ENCODE data around the gene ARL8B. TPM values are rescaled to one million over a fixed set of nuclear protein-coding genes. Genes with fewer than 3 reads are reported as not detected.

Gene ARL8B
- total and polyA plus RNA-seq, 2 donors (not counting 1 experiment from before 2014, with no cell fraction given) = 14.5 to 67.3 TPM

DNA sequence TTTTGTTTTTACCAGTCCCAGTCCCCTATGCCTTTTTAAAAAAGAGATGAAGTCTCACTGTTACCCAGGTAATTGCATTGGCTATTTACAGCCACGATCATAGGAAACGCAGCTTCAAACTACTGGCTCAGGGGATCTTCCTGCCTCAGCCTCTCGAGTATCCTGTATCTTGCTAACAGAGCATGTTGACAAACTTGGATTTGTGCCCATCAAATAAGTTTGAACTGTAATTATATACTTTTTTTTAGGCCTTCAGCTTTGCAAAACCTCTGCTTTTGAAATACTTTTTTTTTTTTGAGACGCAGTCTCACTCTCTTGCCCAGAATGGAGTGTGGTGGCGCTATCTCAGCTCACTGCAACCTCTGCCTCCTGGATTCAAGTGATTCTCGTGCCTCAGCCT lies 62.4 kb downstream of the ARL8B start:
- WGBS (ENCODE audit: insufficient coverage) = 47% methylated on average over 5 of the region's 6 CpGs
- no peak overlapping the region for H2AFZ ChIP-seq (ENCODE audit: insufficient read depth, low read depth, low read length, poor library complexity, severe bottlenecking)
- DNase-seq (no peak), ATAC-seq (ENCODE audit: low read depth) (no peak)
- H3K27me3 Mint-ChIP-seq = no peaks in the 10 kb centered on the region
- peaks cover 75% of the 10 kb centered on the region for H3K4me1 Mint-ChIP-seq
- peaks cover 72 to 75% of the 10 kb centered on the region in 2 donors for H3K4me1 ChIP-seq (ENCODE audit: control insufficient read depth in 2 of 2, insufficient read depth in 2 of 2, low read length in 2 of 2)
- H3K27ac Mint-ChIP-seq = peak overlapping the region; percentile 73
- no peak for TF ChIP-seq CTCF (IDR thresholded peaks at IDR 0.05)
- no peak for TF ChIP-seq EZH2 (IDR thresholded peaks at IDR 0.05; ENCODE audit: borderline replicate concordance, insufficient read depth, low read depth, low read length, poor library complexity, severe bottlenecking)
- H3K27ac ChIP-seq (ENCODE audit: low read length in 2 of 2) = peak overlapping the region; percentile 32 to 80
- peak overlapping the region; percentile 7 for H3K4me2 ChIP-seq (replicated peaks; ENCODE audit: low read depth, low read length, poor library complexity, severe bottlenecking)
- no peaks in the 10 kb centered on the region for H3K9me3 Mint-ChIP-seq (ENCODE audit: insufficient read depth)
- peaks cover 4% of the 10 kb centered on the region for H4K20me1 ChIP-seq (ENCODE audit: control insufficient read depth, insufficient read depth, low read length, poor library complexity, severe bottlenecking)
- H3K4me3 ChIP-seq (ENCODE audit: control extremely low read depth in 1 of 5, extremely low read depth in 1 of 5, insufficient read depth in 1 of 5, low read depth in 2 of 5, low read length in 4 of 5) = no peak overlapping the region
- ChIA-PET CTCF (interaction anchor here (0.7 to 1.3 kb wide), 2 partner anchors 12 to 60 kb away, joined by 3 to 4 read pairs; no protein-coding TSS in a partner anchor), POLR2A (interaction anchor here (0.7 to 1.8 kb wide), 3 partner anchors 10 to 49 kb away, joined by 3 to 6 read pairs (median 3); no protein-coding TSS in a partner anchor)
- H3K9ac ChIP-seq (ENCODE audit: low read length) = no peak overlapping the region
- H3K36me3 ChIP-seq (replicated peaks in 1 of 2; ENCODE audit: control extremely low read depth in 1 of 2, control insufficient read depth in 1 of 2, extremely low read depth in 1 of 2, insufficient read depth in 2 of 2, low read length in 1 of 2) = no peaks in the 10 kb centered on the region
- H3K27me3 ChIP-seq (replicated peaks in 1 of 4; ENCODE audit: control extremely low read depth in 1 of 4, control insufficient read depth in 3 of 4, insufficient read depth in 4 of 4, low read length in 3 of 4) = no peaks in the 10 kb centered on the region
- peaks cover 49% of the 10 kb centered on the region for H3K79me2 ChIP-seq (ENCODE audit: control insufficient read depth, insufficient read depth, low read length)
- intact Hi-C loops (cut with micrococcal nuclease) = no loop called here
- peaks cover 0 to 4% (median 0%) of the 10 kb centered on the region in 3 donors for H3K9me3 ChIP-seq (ENCODE audit: control extremely low read depth in 1 of 3, control insufficient read depth in 2 of 3, insufficient read depth in 1 of 3, low read length in 2 of 3)
- H3K4me3 Mint-ChIP-seq = no peak overlapping the region

DNA sequence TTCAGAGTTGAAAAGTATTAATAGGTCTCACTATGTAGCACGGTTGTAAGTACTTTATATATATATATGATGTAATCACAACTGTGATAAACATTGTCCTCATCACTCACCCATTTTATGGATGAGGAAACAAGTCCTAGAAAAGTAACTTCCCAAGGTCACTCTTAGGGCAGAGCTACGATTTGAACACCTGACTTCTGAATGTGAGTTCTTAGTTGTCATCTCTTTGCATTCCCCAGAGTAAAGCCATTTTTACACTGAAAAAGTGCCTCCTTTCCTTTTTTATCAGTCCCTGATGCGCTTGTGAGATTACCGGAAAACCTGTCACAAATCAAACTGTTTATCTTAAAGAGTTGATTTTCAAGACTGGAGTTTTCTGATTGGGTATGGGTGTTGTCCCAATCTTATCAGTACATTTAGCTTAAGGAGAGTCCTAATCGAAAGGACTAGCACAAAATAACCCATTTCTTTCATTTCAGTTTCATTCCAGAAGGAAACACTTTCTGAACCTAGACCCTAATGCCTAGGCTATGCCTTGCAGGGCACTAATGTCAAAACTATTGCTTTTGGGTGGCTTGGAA lies 63.1 kb downstream of the ARL8B start:
- peaks cover 71 to 73% of the 10 kb centered on the region in 2 donors for H3K4me1 ChIP-seq (ENCODE audit: control insufficient read depth in 2 of 2, insufficient read depth in 2 of 2, low read length in 2 of 2)
- peak overlapping the region; percentile 51 for H3K27ac Mint-ChIP-seq
- H3K79me2 ChIP-seq (ENCODE audit: control insufficient read depth, insufficient read depth, low read length) = peaks cover 55% of the 10 kb centered on the region
- H4K20me1 ChIP-seq (ENCODE audit: control insufficient read depth, insufficient read depth, low read length, poor library complexity, severe bottlenecking) = peaks cover 4% of the 10 kb centered on the region
- no peak overlapping the region for H3K4me3 ChIP-seq (ENCODE audit: control extremely low read depth in 1 of 5, extremely low read depth in 1 of 5, insufficient read depth in 1 of 5, low read depth in 2 of 5, low read length in 4 of 5)
- H3K9me3 Mint-ChIP-seq (ENCODE audit: insufficient read depth) = no peaks in the 10 kb centered on the region
- POLR2A ChIA-PET = interaction anchor here (0.7 to 4.9 kb wide), 4 partner anchors 9 to 48 kb away, joined by 3 to 58 read pairs (median 4); no protein-coding TSS in a partner anchor
- peak overlapping the region; percentile 32 to 80 for H3K27ac ChIP-seq (ENCODE audit: low read length in 2 of 2)
- ATAC-seq (ENCODE audit: low read depth) = no peak
- peak overlapping the region; percentile 29 for H3K4me3 Mint-ChIP-seq
- intact Hi-C loops (cut with micrococcal nuclease) = loop anchor here (5.0 kb wide), 3 partner anchors 203 to 883 kb away; partner anchors contain the start of genes ITPR1 and SETMAR
- H3K27me3 ChIP-seq (replicated peaks in 1 of 4; ENCODE audit: control extremely low read depth in 1 of 4, control insufficient read depth in 3 of 4, insufficient read depth in 4 of 4, low read length in 3 of 4) = no peaks in the 10 kb centered on the region
- H3K4me1 Mint-ChIP-seq = peaks cover 74% of the 10 kb centered on the region
- peak overlapping the region; percentile 14 for H3K9ac ChIP-seq (ENCODE audit: low read length)
- no peaks in the 10 kb centered on the region for H3K36me3 ChIP-seq (replicated peaks in 1 of 2; ENCODE audit: control extremely low read depth in 1 of 2, control insufficient read depth in 1 of 2, extremely low read depth in 1 of 2, insufficient read depth in 2 of 2, low read length in 1 of 2)
- peak; percentile 31 for DNase-seq
- H3K27me3 Mint-ChIP-seq = no peaks in the 10 kb centered on the region
- H2AFZ ChIP-seq (ENCODE audit: insufficient read depth, low read depth, low read length, poor library complexity, severe bottlenecking) = no peak overlapping the region
- WGBS (ENCODE audit: insufficient coverage) = 0% methylated on average over 1 of the region's 5 CpGs
- peak overlapping the region; percentile 93 for H3K4me2 ChIP-seq (replicated peaks; ENCODE audit: low read depth, low read length, poor library complexity, severe bottlenecking)
- peaks cover 0 to 4% (median 0%) of the 10 kb centered on the region in 3 donors for H3K9me3 ChIP-seq (ENCODE audit: control extremely low read depth in 1 of 3, control insufficient read depth in 2 of 3, insufficient read depth in 1 of 3, low read length in 2 of 3)
- CTCF ChIA-PET = interaction anchor here (1.3 to 3.5 kb wide), 2 partner anchors 13 to 49 kb away, joined by 4 to 17 read pairs; no protein-coding TSS in a partner anchor
- TF ChIP-seq CTCF (IDR thresholded peaks at IDR 0.05) (no peak), EZH2 (IDR thresholded peaks at IDR 0.05; ENCODE audit: borderline replicate concordance, insufficient read depth, low read depth, low read length, poor library complexity, severe bottlenecking) (no peak)
